HG02852 (cell line): ENCODE data around the gene IKBKG.
"Not testable (repeated sequence)": the region's sequence is repeated elsewhere in the genome, so short reads cannot be mapped to it uniquely, and the experiment has no call there.

Source experiments
- ATAC-seq: cut with Tn5 transposase; IDR thresholded peaks from one replicate; pipeline ENCODE4 v1.9.1; 2021; ENCODE audit warnings: mild to moderate bottlenecking, moderate library complexity; ENCODE audit not compliant: unreplicated experiment

Gene IKBKG

GRCh38 chrX:154552112-154552806 is 4.8 kb downstream of the IKBKG start:
- not testable (repeated sequence) for ATAC-seq

GRCh38 chrX:154558060-154558690 is 10.8 kb downstream of the IKBKG start:
- ATAC-seq: not testable (repeated sequence)

GRCh38 chrX:154558896-154559295 is 11.5 kb downstream of the IKBKG start:
- not testable (repeated sequence) for ATAC-seq

- not testable (repeated sequence) for ATAC-seq
These were observed 12.9 kb downstream of the IKBKG start for GRCh38 chrX:154560326-154560725.

GRCh38 chrX:154562295-154562694 is 14.9 kb downstream of the IKBKG start:
- not testable (repeated sequence) for ATAC-seq

- ATAC-seq: not testable (repeated sequence)
These were observed 22.9 kb downstream of the IKBKG start for GRCh38 chrX:154570361-154570760.

- ATAC-seq: not testable (repeated sequence)
These were observed 25.6 kb downstream of the IKBKG start for GRCh38 chrX:154573061-154573460.

GRCh38 chrX:154575076-154575475 is 27.7 kb downstream of the IKBKG start:
- ATAC-seq: not testable (repeated sequence)

GRCh38 chrX:154582994-154583393 is 35.6 kb downstream of the IKBKG start:
- not testable (repeated sequence) for ATAC-seq

GRCh38 chrX:154584585-154585183 is 37.3 kb downstream of the IKBKG start, which contains the start of gene CTAG1A:
TSS of gene CTAG1A (plus strand) at chrX:154585133. CDS start at chrX:154585207, 74 bp downstream.
- not testable (repeated sequence) for ATAC-seq

GRCh38 chrX:154590415-154590814 is 43.0 kb downstream of the IKBKG start:
- ATAC-seq: not testable (repeated sequence)

- no peak for ATAC-seq
These were observed 45.1 kb downstream of the IKBKG start for GRCh38 chrX:154592505-154592904.

- no peak for ATAC-seq
These were observed 45.8 kb downstream of the IKBKG start for GRCh38 chrX:154593201-154593600.

GRCh38 chrX:154594491-154594890 is 47.1 kb downstream of the IKBKG start:
- no peak for ATAC-seq

GRCh38 chrX:154595559-154596249 is 48.3 kb downstream of the IKBKG start:
- no peak for ATAC-seq

GRCh38 chrX:154596290-154596929 is 49.0 kb downstream of the IKBKG start:
- no peak for ATAC-seq

- ATAC-seq: no peak
These were observed 49.8 kb downstream of the IKBKG start for GRCh38 chrX:154597221-154597620.

GRCh38 chrX:154598656-154599055 is 51.2 kb downstream of the IKBKG start:
- no peak for ATAC-seq

GRCh38 chrX:154599531-154599930 is 52.1 kb downstream of the IKBKG start:
- no peak for ATAC-seq

- ATAC-seq: no peak
These were observed 53.4 kb downstream of the IKBKG start for GRCh38 chrX:154600759-154601374.
